ENCODE data around the gene KIF1B.
"Not testable (repeated sequence)": the region's sequence is repeated elsewhere in the genome, so short reads cannot be mapped to it uniquely, and the experiment has no call there.

Gene KIF1B

GRCh38 chr1:10387677-10388386 is 177.5 kb downstream of the KIF1B start:
- DNase-seq (ENCODE audit: low spot score) = peak; percentile 35

GRCh38 chr1:10388387-10388715 is 178.0 kb downstream of the KIF1B start:
- DNase-seq (ENCODE audit: low spot score) = no peak

- DNase-seq (ENCODE audit: low spot score) = no peak
Measured at GRCh38 chr1:10389271-10389973, 179.1 kb downstream of the KIF1B start.

- DNase-seq (ENCODE audit: low spot score) = no peak
Measured at GRCh38 chr1:10396870-10397269, 186.5 kb downstream of the KIF1B start.

- DNase-seq (ENCODE audit: low spot score) = no peak
Measured at GRCh38 chr1:10398278-10398733, 187.9 kb downstream of the KIF1B start.

GRCh38 chr1:10398734-10399443 is 188.5 kb downstream of the KIF1B start, which contains the start of gene PGD:
TSS of gene PGD (plus strand) at chr1:10399064. CDS start at chr1:10399118, 54 bp downstream.
- peak; percentile 99 for DNase-seq (ENCODE audit: low spot score)

GRCh38 chr1:10399444-10399941 is 189.1 kb downstream of the KIF1B start:
- DNase-seq (ENCODE audit: low spot score) = no peak

- DNase-seq (ENCODE audit: low spot score) = no peak
Measured at GRCh38 chr1:10400013-10400412, 189.6 kb downstream of the KIF1B start.

- no peak for DNase-seq (ENCODE audit: low spot score)
Measured at GRCh38 chr1:10401281-10401680, 190.9 kb downstream of the KIF1B start.

- DNase-seq (ENCODE audit: low spot score) = no peak
Measured at GRCh38 chr1:10402729-10403274, 192.4 kb downstream of the KIF1B start.

GRCh38 chr1:10407201-10407600 is 196.8 kb downstream of the KIF1B start:
- no peak for DNase-seq (ENCODE audit: low spot score)

GRCh38 chr1:10415211-10415930 is 205.0 kb downstream of the KIF1B start:
- peak; percentile 16 for DNase-seq (ENCODE audit: low spot score)

- not testable (repeated sequence) for DNase-seq (ENCODE audit: low spot score)
Measured at GRCh38 chr1:10415967-10416366, 205.6 kb downstream of the KIF1B start.

- DNase-seq (ENCODE audit: low spot score) = not testable (repeated sequence)
Measured at GRCh38 chr1:10418741-10419140, 208.4 kb downstream of the KIF1B start.

- no peak for DNase-seq (ENCODE audit: low spot score)
Measured at GRCh38 chr1:10419351-10419750, 209.0 kb downstream of the KIF1B start.

GRCh38 chr1:10421637-10422036 is 211.3 kb downstream of the KIF1B start:
- DNase-seq (ENCODE audit: low spot score) = no peak

- DNase-seq (ENCODE audit: low spot score) = no peak
Measured at GRCh38 chr1:10424034-10424433, 213.7 kb downstream of the KIF1B start.

- no peak for DNase-seq (ENCODE audit: low spot score)
Measured at GRCh38 chr1:10424651-10425050, 214.3 kb downstream of the KIF1B start.

GRCh38 chr1:10425826-10426534 is 215.6 kb downstream of the KIF1B start:
- DNase-seq (ENCODE audit: low spot score) = not testable (repeated sequence)

GRCh38 chr1:10426535-10426848 is 216.1 kb downstream of the KIF1B start:
- DNase-seq (ENCODE audit: low spot score) = not testable (repeated sequence)

- DNase-seq (ENCODE audit: low spot score) = no peak
Measured at GRCh38 chr1:10428984-10429383, 218.6 kb downstream of the KIF1B start.

Measured in iPS-NIHi11 (cell line).